Measurements from ENCODE around the gene STIM2.
"Not testable (repeated sequence)": the region's sequence is repeated elsewhere in the genome, so short reads cannot be mapped to it uniquely, and the experiment has no call there.

Gene STIM2

DNA sequence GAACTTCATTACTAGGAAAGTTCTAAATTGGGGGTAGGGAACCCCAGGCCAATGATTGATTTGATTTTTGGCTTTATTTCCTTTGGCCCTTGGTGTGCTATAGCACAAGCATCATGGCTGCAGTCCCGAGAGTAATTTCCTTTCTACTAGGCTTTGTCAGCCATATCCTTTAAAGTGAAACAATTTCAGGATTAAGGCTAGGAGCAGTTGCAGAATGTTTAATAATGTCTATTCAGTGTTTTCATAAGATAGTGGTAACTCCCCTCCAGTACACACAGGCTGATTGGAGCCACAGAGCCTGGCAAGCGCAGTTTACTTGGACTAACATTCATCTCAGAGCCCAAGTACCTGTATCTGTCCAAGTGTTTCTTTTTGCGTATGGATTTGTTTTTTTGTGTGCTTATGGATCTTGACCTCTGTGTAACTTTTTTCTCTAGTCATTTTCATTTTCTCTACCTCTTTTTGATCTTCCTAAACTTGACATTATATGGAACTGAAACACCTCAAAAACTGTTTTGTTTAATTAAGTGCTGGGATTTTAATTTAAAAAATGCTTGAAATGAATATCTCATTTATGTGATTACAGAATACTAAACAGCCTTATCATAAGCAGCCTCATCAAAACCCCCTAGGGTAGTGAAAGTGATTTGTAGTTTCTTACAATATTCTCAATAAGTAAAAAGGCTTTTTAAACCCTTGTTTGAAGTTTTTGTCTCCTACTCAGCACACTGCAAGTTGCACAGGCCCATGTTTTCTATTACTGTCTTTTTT lies 7.5 kb downstream of the STIM2 start:
- no peak for DNase-seq (ENCODE audit: low read depth)

DNA sequence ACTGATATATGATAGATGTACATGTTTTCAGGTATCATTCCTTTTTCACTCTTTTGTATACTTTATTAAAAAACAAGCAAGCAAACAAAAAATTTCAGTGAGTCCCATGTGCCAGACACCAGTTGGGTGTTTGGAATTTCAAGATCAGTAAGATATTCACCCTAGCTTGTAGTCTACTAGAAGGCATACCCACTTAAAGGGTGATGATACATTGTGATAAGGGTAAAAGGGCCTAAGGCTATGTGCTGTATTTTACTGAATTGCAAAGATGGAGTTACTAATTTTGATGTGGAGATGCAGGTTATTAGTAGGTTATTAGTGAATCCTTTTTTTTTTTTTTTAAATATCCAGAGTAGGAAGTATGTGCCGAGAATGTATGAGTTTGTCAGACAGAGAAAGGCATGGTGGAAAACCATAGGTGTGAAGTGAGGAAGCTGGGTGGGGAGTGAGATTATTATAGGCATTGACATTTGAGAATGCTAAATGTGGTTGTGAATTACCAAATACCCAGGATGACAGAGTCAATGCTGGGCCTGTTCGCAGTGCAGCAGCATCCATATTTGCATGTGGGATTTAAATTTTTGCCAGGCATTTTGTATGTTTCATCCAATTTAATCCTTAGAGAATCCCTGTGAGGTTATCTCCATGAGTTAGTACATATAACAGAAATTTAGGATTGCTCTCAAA lies 10.1 kb downstream of the STIM2 start:
- no peak for DNase-seq (ENCODE audit: low read depth)

DNA sequence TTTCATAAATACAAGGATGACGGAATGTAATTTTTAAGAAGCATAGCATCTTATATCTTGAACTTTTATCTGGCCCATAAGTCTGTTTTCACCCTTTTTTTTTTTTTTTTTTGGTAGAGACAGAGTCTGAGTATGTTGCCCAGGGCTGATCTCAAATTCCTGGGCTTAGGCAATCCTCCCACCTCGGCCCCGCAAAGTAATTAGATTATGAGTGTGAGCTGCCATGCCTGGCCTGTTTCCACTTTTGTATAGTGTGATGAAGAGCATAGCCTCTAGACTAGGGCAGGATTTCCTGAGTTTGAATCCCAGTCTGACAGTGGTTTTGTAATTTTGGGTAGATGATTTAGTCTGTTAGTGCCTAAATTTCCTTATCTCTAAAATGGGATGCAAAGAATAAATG lies 11.0 kb downstream of the STIM2 start:
- DNase-seq (ENCODE audit: low read depth): peak; percentile 77

DNA sequence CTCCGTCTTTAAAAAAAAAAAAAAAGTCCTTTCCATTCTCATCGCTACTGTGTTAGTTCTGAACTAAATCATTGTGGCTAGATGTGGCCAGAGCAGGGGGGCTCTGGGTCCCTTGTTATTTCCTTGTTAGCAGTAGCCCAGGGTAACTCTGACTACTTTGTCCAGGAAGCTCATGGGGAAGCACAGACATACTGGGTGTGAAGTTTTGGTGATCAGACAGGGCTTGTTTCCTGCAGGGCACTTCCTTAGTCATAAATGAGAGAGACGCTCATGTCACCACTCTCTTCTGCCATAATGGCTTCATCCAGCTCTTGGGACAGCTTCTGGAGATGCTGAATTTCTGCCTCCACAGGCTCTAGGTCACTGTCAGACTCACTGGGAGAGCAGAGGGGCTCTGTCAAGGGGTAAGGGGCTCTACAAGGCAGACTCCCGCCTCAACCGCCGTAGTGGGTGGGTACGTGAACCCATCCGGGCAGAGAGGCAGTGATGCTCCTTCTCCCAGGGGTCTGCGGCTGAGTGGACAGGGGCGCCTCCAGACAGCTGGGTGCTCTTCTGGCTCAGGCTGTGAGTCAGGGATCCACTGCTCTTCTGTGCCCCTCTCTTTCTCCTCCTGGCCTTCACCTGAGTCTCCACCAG lies 12.9 kb downstream of the STIM2 start:
- no peak for DNase-seq (ENCODE audit: low read depth)

DNA sequence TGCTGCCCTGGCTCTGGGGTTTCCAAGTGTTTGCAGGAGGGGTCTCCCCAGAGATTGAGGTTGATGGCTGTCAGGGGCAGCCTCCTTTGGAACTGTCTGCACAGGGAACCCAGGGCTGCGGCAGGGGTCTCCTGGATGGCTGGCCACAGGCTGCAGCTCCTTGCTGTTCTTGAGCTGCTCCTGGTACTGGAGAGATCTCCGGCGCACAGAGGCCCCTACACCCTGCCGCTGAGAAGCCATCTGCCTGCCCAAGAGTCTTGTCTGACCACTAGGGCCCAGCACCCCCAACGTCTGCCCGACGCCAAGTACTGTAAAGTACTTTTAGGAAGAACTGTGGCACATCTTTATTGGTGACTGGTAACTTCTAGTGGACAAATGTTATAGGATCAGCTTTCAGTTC lies 13.5 kb downstream of the STIM2 start:
- no peak for DNase-seq (ENCODE audit: low read depth)

DNA sequence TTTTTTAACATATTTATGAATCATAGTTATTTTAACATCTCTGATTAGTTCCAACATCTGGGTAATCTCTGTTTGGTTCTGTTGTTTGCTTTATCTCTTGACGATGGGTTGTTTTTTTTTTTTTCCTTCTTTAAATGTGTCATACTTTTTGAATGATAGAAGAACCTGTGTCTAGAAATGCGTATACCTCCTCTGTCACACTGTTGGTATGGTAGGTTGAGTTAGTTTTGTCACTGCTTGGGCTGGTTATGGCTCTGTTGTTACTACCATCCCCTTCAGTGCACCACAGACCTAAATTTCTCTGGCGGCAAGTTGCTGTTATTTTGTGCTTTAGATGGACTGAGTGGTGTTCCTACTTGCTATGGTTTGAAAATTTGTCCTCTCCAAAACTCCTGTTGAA lies 16.8 kb downstream of the STIM2 start:
- DNase-seq (ENCODE audit: low read depth): no peak

DNA sequence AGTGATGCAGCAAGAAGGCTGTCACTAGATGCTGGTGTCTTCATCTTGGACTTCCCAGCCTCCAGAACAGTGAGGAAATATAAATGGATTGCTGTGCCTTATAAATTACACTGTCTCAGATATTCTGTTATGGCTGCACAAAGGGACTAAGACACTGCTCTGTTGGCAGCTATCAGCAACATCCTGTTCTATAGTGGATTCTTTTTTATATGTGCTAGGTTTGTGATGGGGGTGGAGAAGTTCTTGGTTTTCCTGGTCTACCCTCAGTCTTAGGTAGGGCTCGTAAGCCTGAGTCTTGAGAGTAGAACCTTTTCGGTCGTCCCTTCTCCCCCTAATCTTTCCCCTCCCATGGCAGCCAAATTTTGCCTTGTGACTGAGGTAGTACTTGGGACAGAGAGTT lies 17.3 kb downstream of the STIM2 start:
- DNase-seq (ENCODE audit: low read depth): no peak

DNA sequence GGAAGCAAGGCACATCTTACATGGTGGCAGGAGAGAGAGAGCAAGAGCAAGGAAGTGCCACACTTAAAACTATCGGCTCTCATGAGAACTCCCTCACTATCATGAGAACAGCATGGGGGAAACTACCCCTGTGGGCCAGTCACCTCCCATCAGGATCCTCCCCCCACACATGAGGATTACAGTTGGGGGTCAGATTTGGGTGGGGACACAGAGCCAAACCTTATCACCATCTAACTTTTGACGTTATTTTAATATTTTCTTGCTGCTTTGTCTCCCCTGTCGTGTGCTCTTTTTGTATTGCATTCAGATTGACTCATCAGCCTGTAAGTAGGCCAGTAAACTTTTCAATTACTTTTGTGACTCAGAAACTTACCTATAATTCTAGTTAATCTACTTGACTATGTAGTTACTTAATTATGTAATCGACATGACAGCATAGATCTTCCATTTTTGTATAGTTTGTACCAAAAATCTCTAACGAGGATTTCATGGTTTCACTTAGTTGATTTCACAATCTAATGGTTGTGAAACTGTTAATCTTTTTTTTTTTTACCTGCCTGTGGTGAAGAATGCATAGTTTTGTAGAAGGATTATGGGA lies 18.3 kb downstream of the STIM2 start:
- DNase-seq (ENCODE audit: low read depth): peak; percentile 59

DNA sequence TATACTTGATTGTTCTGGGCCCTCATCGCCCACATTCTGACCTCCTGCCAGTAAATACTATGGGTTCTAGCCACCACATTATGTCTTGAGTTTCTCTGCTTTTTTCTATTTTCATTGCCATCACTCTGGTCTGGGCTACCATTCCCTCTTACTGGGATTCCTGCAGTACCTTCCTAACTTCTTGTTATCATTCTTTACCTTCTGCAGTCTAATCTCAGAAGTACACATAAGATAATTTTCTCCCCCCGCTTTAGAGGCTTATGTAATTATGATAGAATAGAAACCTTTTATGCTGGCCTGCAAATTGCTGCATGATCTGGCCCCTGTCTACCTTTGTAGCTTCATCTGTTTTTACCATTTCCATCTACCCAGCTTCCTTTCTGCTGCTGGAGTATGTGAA lies 19.2 kb downstream of the STIM2 start:
- no peak for DNase-seq (ENCODE audit: low read depth)

DNA sequence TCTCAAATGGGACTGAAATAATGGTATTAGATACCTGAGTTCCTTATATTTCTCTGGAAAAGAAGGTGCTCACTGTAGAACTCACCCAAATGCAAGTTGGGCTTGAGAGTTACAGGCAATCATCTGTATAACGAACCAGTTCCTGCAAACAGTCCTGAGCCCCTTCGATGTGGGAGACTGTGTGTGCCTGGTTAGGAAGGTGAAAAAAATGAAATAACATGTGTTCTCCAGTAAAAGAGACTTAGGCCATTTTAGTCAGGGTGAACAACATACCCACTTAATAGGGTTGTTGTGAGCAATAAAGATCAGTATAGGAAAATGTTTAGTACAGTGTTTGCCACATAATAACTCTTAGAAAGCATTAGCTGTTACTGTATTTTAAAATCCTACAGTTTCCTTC lies 23.4 kb downstream of the STIM2 start:
- DNase-seq (ENCODE audit: low read depth): no peak

DNA sequence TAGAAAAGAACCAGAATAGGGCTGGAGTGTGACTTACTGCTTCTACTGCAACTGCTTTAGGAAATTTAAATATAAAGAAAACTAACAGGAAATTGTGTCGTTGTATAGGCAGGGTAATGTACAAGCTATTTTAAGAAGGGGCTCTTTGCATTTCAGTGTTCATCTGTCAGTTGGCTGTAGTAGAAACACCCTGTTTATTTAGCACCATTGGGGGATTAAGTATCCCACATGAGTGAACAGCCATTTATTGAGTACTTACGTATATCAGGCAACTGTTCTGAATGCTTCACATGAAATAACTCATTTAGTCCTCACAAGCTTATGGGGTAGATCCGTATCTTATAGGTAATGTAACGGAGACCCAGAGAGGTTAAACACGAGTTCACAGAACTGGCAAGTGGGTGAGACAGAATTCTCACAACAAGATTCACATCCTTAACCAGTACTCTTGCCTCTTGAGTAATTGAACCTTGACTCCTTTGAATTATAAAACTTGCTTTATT lies 23.9 kb downstream of the STIM2 start:
- no peak for DNase-seq (ENCODE audit: low read depth)

DNA sequence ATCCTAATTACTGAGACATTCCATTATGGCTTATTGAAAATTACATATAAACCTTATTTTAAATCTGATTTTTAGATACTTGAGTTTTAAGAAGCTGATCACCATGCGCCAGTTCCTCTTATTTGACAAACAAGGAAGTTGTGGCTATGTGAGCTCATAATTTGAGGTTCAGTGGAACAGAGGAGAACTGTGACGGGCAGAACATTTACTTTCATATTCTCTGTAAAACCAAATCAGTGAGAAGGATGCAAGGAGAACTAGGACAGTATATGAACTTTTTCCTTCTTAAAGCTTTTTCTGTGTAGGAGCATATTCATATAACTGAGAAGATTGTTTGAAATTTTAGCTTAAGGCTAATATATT lies 25.3 kb downstream of the STIM2 start:
- no peak for DNase-seq (ENCODE audit: low read depth)

DNA sequence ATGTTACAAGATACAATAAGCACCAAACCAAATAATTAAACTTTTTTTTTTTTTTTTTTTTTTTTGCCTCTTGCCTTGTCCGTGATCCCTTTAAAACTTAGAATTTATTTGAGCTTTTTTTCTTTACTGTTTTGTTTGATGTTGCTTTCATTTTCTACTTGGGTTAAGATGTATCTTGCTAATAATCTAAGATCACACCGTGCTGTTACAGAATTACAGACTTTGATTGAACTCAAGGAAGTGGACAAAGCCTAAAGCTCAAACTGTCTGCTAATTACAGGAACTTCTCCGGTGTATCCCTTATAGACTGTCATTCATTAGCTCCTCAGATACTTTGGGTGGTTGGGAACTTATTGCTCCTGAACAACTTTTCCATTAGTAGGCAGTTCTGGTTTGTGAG lies 26.5 kb downstream of the STIM2 start:
- DNase-seq (ENCODE audit: low read depth): no peak

DNA sequence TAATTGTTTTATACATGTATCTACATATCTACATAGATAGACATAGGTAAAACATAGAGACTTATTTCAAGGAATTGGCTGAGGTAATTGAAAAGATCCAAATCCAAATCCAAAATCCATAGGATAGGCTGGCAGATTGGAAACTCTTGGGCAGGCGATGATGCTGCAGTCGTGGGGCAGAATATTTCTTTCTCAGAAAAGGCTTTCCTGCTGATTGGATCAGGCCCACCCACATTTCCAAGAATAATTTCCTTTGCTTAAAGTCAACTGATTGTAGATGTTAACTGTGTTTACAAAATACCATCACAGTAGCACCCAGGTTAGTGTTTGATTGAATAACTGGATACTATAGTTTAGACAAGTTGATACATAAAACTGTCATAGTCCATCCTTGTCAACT lies 27.2 kb downstream of the STIM2 start:
- no peak for DNase-seq (ENCODE audit: low read depth)

DNA sequence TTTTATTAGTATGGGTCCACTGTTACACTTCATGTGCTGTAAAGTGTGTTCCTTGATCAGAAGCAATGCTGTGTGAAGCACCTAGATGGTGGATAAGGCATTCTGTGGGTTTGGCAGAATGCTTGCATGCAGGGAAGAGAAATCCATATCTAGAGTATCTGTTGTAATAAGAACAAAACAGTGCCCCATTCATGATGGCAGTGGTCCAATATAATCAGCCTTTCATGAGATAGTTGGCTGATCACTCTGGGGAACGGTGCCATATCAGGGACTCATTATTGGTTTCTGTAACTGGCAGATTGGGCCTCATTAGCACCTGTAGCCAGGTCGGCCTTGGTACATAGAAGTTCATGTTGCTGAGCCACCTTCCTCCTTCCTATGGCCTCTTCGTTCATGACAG lies 28.7 kb downstream of the STIM2 start:
- no peak for DNase-seq (ENCODE audit: low read depth)

DNA sequence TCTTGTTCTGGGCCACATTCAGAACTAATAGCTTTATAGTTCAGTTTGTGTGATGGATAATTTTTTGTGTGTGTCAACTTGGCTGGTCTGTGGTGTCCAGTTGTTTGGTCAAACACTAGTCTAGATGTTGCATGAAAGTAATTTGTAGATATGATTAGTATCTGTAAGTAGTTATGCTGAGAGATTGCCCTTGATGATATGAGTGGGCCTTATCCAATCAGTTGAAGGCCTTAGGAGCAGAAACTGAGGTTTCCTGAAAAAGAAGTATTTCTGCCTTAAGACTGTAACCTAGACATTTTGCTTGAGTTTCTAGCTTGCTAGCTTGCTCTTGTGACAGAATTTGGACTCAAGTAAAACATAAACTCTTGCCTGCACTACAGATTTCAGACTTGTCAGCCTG lies 30.4 kb downstream of the STIM2 start:
- DNase-seq (ENCODE audit: low read depth): no peak

DNA sequence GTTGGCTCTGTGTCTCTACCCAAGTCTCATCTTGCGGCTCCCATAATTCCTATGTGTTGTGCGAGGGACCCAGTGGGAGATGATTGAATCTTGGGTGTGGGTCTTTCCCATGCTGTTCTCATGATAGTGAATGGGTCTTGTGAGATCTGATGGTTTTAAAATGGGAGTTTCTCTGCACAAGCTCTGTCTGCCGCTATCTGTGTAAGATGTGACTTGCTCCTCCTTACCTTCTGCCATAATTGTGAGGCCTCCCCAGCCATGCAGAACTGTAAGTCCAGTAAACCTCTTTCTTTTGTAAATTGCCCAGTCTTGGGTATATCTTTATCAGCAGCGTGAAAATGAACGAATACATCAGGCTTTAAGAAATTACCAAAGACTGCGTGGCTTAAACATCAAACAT lies 31.2 kb downstream of the STIM2 start:
- no peak for DNase-seq (ENCODE audit: low read depth)

DNA sequence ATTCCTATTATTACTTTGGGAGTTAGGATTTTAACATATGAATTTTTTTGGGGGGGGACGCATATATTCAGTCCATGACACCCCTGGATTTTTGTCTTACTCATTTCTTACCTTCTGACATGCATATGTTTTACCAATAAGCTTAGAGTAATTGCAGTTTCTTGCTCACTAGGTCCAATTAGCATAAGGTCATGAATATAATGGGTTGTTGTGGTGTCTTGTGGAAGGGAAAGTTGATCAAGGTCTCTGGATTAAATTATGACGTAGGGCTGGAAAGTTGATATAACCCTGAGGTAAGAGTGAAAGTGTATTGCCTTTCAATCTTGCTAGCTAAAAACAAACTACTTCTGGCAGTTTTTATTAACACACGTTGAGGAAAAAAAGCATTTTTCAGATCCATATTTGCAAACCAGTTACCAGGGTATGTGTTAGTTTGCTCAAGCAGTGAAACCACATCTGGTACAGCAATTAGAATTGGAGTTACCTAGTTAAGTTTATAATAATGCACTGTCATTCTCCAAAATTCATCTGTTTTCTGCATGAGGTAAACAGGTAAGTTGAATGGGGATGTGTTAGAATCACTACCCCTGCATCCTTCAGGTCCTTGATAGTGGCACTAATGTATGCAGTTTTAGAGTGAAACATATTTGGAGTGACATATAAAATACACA lies 32.0 kb downstream of the STIM2 start:
- no peak for DNase-seq (ENCODE audit: low read depth)

DNA sequence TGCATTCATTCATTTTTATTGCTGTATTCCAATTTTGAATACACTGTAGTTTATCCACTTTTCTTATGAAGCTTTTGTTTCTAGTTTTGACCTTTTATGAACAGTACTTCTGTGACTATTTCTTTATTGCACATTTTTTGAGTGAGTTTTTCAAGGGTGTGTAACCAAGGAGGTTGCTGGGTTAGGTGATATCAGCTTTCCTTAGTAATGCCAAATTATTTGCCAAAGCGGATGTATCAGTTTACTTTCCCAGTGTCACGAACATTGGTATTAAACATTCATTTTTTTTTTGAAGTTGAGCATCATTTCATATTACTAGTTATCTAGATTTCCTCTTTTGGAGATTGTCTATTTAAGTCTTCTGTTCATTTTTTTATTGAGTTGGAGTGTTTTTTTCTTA lies 32.9 kb downstream of the STIM2 start:
- DNase-seq (ENCODE audit: low read depth): no peak

DNA sequence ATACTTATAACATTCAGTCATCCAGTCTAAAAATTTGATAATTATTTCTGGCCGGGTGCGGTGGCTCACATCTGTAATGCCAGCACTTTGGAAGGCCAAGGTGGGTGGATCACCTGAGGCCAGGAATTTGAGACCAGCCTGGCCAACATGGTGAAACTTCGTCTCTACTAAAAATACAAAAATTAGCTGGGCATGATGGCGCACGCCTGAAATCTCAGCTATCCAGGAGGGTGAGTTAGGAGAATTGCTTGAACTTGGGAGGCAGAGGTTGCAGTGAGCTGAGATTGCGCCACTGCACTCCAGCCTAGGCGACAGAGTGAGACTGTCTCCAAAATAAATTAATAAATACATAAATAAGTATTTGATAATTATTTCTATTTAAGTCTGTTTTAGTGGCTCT lies 34.2 kb downstream of the STIM2 start:
- not testable (repeated sequence) for DNase-seq (ENCODE audit: low read depth)

DNA sequence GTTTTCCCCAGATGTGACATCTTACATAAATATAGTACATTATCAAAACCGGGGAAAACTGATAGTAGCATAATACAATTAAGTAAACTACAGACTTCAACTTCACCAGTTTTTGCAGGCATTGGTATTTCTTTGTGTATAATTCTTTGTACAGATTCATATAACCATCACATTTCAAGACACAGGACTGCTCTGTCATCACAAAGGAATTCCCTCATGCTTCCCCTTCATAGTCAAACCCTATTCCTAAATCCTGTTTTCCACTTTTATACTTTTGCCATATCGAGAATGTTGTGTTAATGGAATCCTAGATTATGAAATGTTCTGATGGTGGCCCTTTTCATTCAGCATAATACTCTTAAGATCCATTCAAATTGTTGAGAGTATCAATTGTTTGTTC lies 36.0 kb downstream of the STIM2 start:
- peak; percentile 21 for DNase-seq (ENCODE audit: low read depth)

DNA sequence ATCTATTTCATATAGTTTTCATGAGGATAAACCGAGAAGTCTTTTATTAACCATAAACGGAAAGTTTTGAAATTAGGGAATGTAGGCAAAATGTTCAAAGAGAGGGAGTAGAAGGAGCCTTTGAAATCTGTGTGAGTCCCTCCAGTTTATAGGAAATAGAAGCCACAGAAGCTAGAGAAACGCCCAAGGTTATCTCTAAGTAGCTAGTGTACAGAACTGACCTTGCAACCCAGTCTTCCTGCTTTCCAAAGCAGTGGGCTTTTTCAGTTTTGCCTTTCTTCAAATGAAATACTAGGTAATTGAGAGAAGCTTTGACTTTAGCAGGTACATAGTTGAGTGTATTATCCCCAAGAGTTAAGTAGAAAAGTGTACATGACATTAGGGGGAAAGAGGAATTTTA lies 39.4 kb downstream of the STIM2 start:
- no peak for DNase-seq (ENCODE audit: low read depth)
